K562 (cell line): ENCODE results near the gene RRAGD. TPM values are rescaled to one million over a fixed set of nuclear protein-coding genes. Genes with fewer than 3 reads are reported as not detected.
A peak's percentile ranks its signal among the peaks of the same experiment; 100 is the strongest.

Experiments used
- ATAC-seq: fragments of 200-7000 bp; cut with Tn5 transposase; 3 replicates; pipeline ENCODE4 v1.9.1; 2020; ENCODE audit warnings: moderate library complexity
- BruUV-seq: library from RNA; stranded (reverse); fragments of 400-500 nt; replicated peaks from 2 replicates; lab custom pipeline; 2021; lab: Mats Ljungman, UMichigan
- CTCF ChIA-PET: fragments of 300-600 bp; formaldehyde crosslinking; extraction: SDS; loops from one replicate; lab custom pipeline; 2021; ENCODE audit warnings: low intra/inter-chr PET ratio; lab: Yijun Ruan, JAX
- POLR2A ChIA-PET: fragments of 300-600, 350-650 bp; sonication (Branson Sonifier 250); formaldehyde crosslinking; extraction: SDS; loops from one replicate; lab custom pipeline; 2021; ENCODE audit warnings: antibody characterized with exemption, inconsistent platforms; lab: Yijun Ruan, JAX
- DNase-seq, 4 experiments: peaks; one replicate each; pipeline versions ENCODE4 v3.0.0 to v3.0.0-alpha.2; 2011 to 2018; ENCODE audit warnings: low spot score in 3 of 4, mixed read lengths in 3 of 4; ENCODE audit errors: extremely low read depth in 1 of 4
- FAIRE-seq: peaks from 2 replicates; lab custom pipeline; 2011; peaks lifted over from hg19 to GRCh38; lab: Jason Lieb, UNC
- H2AFZ ChIP-seq: 2 replicates; pipeline ENCODE4 v1.6.0; 2011; ENCODE audit warnings: low read depth, low read length, control low read depth, inconsistent platforms
- H3K27ac ChIP-seq: fragments of 200-600 bp; 3 replicates; pipeline ENCODE4 v1.8.0; 2011; ENCODE audit warnings: low read depth, mild to moderate bottlenecking, control low read depth, inconsistent platforms, low read length, moderate library complexity, mixed read lengths; ENCODE audit errors: extremely low read depth
- H3K27me3 ChIP-seq, 2 experiments: fragments of 300-600 bp in 1 of 2; 2 replicates in 1 of 2; 3 replicates in 1 of 2; pipeline versions ENCODE4 v1.6.0 to v1.8.0; 2011; ENCODE audit warnings: inconsistent platforms in 2 of 2, low read length in 2 of 2, mild to moderate bottlenecking in 1 of 2, mixed read lengths in 1 of 2, moderate library complexity in 1 of 2; ENCODE audit not compliant: control insufficient read depth in 2 of 2, insufficient read depth in 2 of 2
- H3K36me3 ChIP-seq: fragments of 300-600 bp; 3 replicates; pipeline ENCODE4 v1.8.0; 2011; ENCODE audit warnings: mild to moderate bottlenecking, low read length, inconsistent platforms; ENCODE audit not compliant: control insufficient read depth, insufficient read depth
- H3K4me1 ChIP-seq, 2 experiments: fragments of 200-600 bp in 1 of 2; replicated peaks in 1 of 2; 2 replicates in 1 of 2; 3 replicates in 1 of 2; pipeline versions ENCODE4 v1.5.1 to v1.8.0; 2011; ENCODE audit warnings: inconsistent platforms in 2 of 2, low read length in 2 of 2, mild to moderate bottlenecking in 1 of 2, mixed read lengths in 1 of 2, moderate library complexity in 1 of 2; ENCODE audit not compliant: control insufficient read depth in 2 of 2, insufficient read depth in 2 of 2
- H3K4me2 ChIP-seq: 2 replicates; pipeline ENCODE4 v1.6.1; 2011; ENCODE audit warnings: low read length, control low read depth, inconsistent platforms, mixed read lengths; ENCODE audit not compliant: insufficient read depth
- H3K4me3 ChIP-seq: fragments of 200-600 bp; sonication (generic), shearing (Covaris generic); 2 replicates; pipeline ENCODE4 v1.5.1; 2016; ENCODE audit warnings: control low read depth, inconsistent platforms
- H3K79me2 ChIP-seq: fragments of 200-600 bp; 3 replicates; pipeline ENCODE4 v1.8.0; 2011; ENCODE audit warnings: low read length, inconsistent platforms; ENCODE audit not compliant: control insufficient read depth, insufficient read depth
- H3K9ac ChIP-seq, 2 experiments: 2 replicates each; pipeline versions ENCODE4 v1.6.0 to v1.6.1; 2011; ENCODE audit warnings: low read depth in 2 of 2, low read length in 2 of 2, control low read depth in 1 of 2, inconsistent platforms in 1 of 2, mild to moderate bottlenecking in 1 of 2, mixed read lengths in 1 of 2; ENCODE audit not compliant: insufficient read depth in 1 of 2
- H3K9me1 ChIP-seq: one replicate; pipeline ENCODE4 v1.6.0; 2011; ENCODE audit warnings: inconsistent platforms, mild to moderate bottlenecking, low read length, moderate library complexity; ENCODE audit not compliant: control insufficient read depth, insufficient read depth
- H3K9me3 ChIP-seq: replicated peaks from 2 replicates; pipeline ENCODE4 v1.5.1; 2011; ENCODE audit warnings: low read depth, low read length, inconsistent platforms; ENCODE audit not compliant: control insufficient read depth, insufficient read depth
- H4K20me1 ChIP-seq: replicated peaks from 2 replicates; pipeline ENCODE4 v1.6.1; 2011; ENCODE audit warnings: low read length, inconsistent platforms, mixed read lengths; ENCODE audit not compliant: control insufficient read depth, insufficient read depth
- CEBPG ChIP-seq, 3 experiments: fragments of 200-800 bp in 1 of 3; sonication (Bioruptor generic) in 1 of 3; sonication (generic) in 1 of 3; formaldehyde crosslinking in 1 of 3; IDR thresholded peaks in 2 of 3; conservative IDR thresholded peaks in 1 of 3; 2 replicates each; pipeline versions ENCODE4 v1.6.1 to v1.8.0; 2016 to 2022; ENCODE audit warnings: missing compliant biosample characterization in 2 of 3, missing genetic modification characterization in 2 of 3, mild to moderate bottlenecking in 1 of 3, missing genetic modification reagents in 1 of 3
- IRF2 ChIP-seq: sonication (generic); formaldehyde crosslinking; IDR thresholded peaks from 2 replicates; pipeline ENCODE4 v1.8.1; 2022; ENCODE audit warnings: mild to moderate bottlenecking, missing genetic modification reagents
- NCOA4 ChIP-seq: fragments of 450-650 bp; IDR thresholded peaks from 2 replicates; pipeline ENCODE4 v1.6.1; 2018; ENCODE audit warnings: mild to moderate bottlenecking; ENCODE audit not compliant: partially characterized antibody
- SIX5 ChIP-seq, 2 experiments: IDR thresholded peaks; 2 replicates each; pipeline ENCODE4 v1.6.1; 2011; ENCODE audit warnings: low read length in 2 of 2, borderline replicate concordance in 1 of 2, low read depth in 1 of 2, mild to moderate bottlenecking in 1 of 2, moderate library complexity in 1 of 2; ENCODE audit not compliant: insufficient read depth in 1 of 2
- SPI1 ChIP-seq: IDR thresholded peaks from 2 replicates; pipeline ENCODE4 v1.6.1; 2011; ENCODE audit warnings: low read depth, low read length, control low read depth, borderline replicate concordance
- ZBTB49 ChIP-seq: sonication (generic); formaldehyde crosslinking; IDR thresholded peaks from 2 replicates; pipeline ENCODE4 v1.8.0; 2022; ENCODE audit warnings: missing genetic modification reagents, mild to moderate bottlenecking, borderline replicate concordance
- ZNF280B ChIP-seq: fragments of 250-450 bp; sonication (Bioruptor Pico); IDR thresholded peaks from 2 replicates; pipeline ENCODE4 v1.5.1; 2021; ENCODE audit warnings: mild to moderate bottlenecking
- ZNF316 ChIP-seq: fragments of 450-650 bp; IDR thresholded peaks from 2 replicates; pipeline ENCODE4 v1.6.1; 2016
- WGBS: fragments of 100-300 bp; shearing (Covaris generic); methylation state at CpG from one replicate; pipeline ENCODE4 v1.1.6; 2016; ENCODE audit warnings: low coverage, mixed read lengths; ENCODE audit not compliant: insufficient coverage; ENCODE audit errors: missing lambda C conversion rate; 5-methylcytosine and 5-hydroxymethylcytosine counted together
- in situ Hi-C: fragments of 300-500 bp; cut with MboI; formaldehyde crosslinking; loops from 4 replicates; pipeline ENCODE4 v1.15.0; 2018; ENCODE audit warnings: inconsistent platforms, mixed read lengths
- intact Hi-C: fragments of 100-400 bp; cut with micrococcal nuclease; formaldehyde crosslinking; loops from 2 replicates; pipeline ENCODE4 v1.14.2; 2022
- polyA plus RNA-seq, 8 experiments: library from polyadenylated mRNA; depleted of rRNA in 4 of 8; stranded (reverse) in 5 of 8; unstranded in 3 of 8; fragments of >200 nt; fragmentation: Nextera tagmentation in 2 of 8; fragmentation: Illumina TruSeq in 1 of 8; extraction: Ambion mirVana in 2 of 8; extraction: Trizol in 1 of 8; gene quantifications; 2 replicates each; pipeline versions ENCODE4 v1.2.1 to v1.2.3, GENCODE V29; 2011 to 2014; ENCODE audit warnings: inconsistent platforms in 1 of 8, missing spikeins in 1 of 8
- total RNA-seq, 7 experiments: library from RNA; depleted of rRNA in 6 of 7; stranded (reverse); fragments of >200 nt in 6 of 7; fragmentation: Illumina TruSeq in 2 of 7; extraction: Trizol in 2 of 7; gene quantifications; 2 replicates each; pipeline versions ENCODE4 v1.2.1 to v1.2.3, GENCODE V29; 2011 to 2021; ENCODE audit warnings: low replicate concordance in 1 of 7

Gene RRAGD
- total and polyA plus RNA-seq, 9 of the 15 experiments (the other 6 are each of a cell fraction or from before 2014, with no cell fraction given): 0.03 to 0.07 (median 0.04) TPM; not detected in 6

GRCh38 chr6:89381031-89381430 lies 31.0 kb downstream of the RRAGD start (continued):
- TF ChIP-seq ZBTB49 (CRISPR knock-in tag) (no peak), IRF2 (CRISPR knock-in tag) (no peak), ZNF316 (no peak), NCOA4 (no peak), SIX5 (IDR thresholded peaks at IDR 0.05; ENCODE audit: borderline replicate concordance in 1 of 2, insufficient read depth in 1 of 2, low read depth in 1 of 2, low read length in 2 of 2) (no peak)
- TF ChIP-seq, all 486 proteins: peak for 0

- Histone ChIP-seq H3K79me2 (no peaks in the 10 kb centered on the region), H3K9me1 (no peaks in the 10 kb centered on the region), H3K27ac (no peak overlapping the region), H3K36me3 (no peaks in the 10 kb centered on the region), H2AFZ (no peak overlapping the region), H3K4me2 (no peak overlapping the region), H3K4me3 (no peak overlapping the region), H3K27me3 (peaks cover 16 to 44% of the 10 kb centered on the region in 2 experiments)
- intact Hi-C loops: no loop called here
- 0% methylated on average over 5 of the region's 5 CpGs for WGBS
- POLR2A ChIA-PET: interaction anchor here (0.7 kb wide), 1 partner anchor 259 kb away, joined by 3 read pairs; the partner anchor contains the start of gene LYRM2
- in situ Hi-C loops: no loop called here
- TF ChIP-seq ZNF280B: no peak
- TF ChIP-seq SPI1: 0 out of 2 replicates have a peak, but pooled peaks have one; percentile 11
- no peak for TF ChIP-seq CEBPG (CRISPR knock-in tag; IDR thresholded peaks at IDR 0.05)
- TF ChIP-seq CEBPG (tag; conservative IDR thresholded peaks at IDR 0.05 in 1 of 2, IDR thresholded peaks at IDR 0.05 in 1 of 2): peak in 1 of 2 experiments; percentile 53; a peak in 1 of 4 replicates
- TF ChIP-seq, all 486 proteins: peak for 2
- Histone ChIP-seq H3K9ac (no peak overlapping the region), H3K9me3 (no peaks in the 10 kb centered on the region), H3K4me1 (no peaks in the 10 kb centered on the region), H4K20me1 (no peaks in the 10 kb centered on the region)
- no TSS peak for BruUV-seq
- FAIRE-seq (no peak), DNase-seq (no peak), ATAC-seq (no peak)
- CTCF ChIA-PET: no interaction called here
These were observed 32.8 kb downstream of the RRAGD start for GRCh38 chr6:89379281-89379680.
